Colonic mucosa (tissue), 4 donors: Measurements from ENCODE around the gene OR12D3. TPM values are rescaled to one million over a fixed set of nuclear protein-coding genes. Genes with fewer than 3 reads are reported as not detected.

ENCODE experiments used
- DNase-seq: peaks from one replicate; pipeline ENCODE4 v3.0.0-alpha.2; 2020
- H3K27ac ChIP-seq: fragments of 200-600 bp; one replicate; pipeline ENCODE4 v1.8.0; 2021
- H3K27me3 ChIP-seq: fragments of 200-600 bp; one replicate; pipeline ENCODE4 v1.8.0; 2021
- H3K36me3 ChIP-seq: fragments of 200-600 bp; one replicate; pipeline ENCODE4 v1.8.0; 2021
- H3K4me1 ChIP-seq: fragments of 200-600 bp; one replicate; pipeline ENCODE4 v1.8.0; 2021; ENCODE audit warnings: mild to moderate bottlenecking
- H3K4me3 ChIP-seq: fragments of 200-600 bp; one replicate; pipeline ENCODE4 v1.8.0; 2021
- H3K9ac ChIP-seq, 2 donors: one replicate each; pipeline ENCODE4 v1.7.0; 2013; ENCODE audit warnings: control low read depth in 2 of 2, low read depth in 2 of 2, low read length in 2 of 2
- H3K9me3 ChIP-seq: fragments of 200-600 bp; one replicate; pipeline ENCODE4 v1.8.0; 2021
- CTCF ChIP-seq: fragments of 200-600 bp; IDR thresholded peaks from one replicate; pipeline ENCODE4 v1.8.0; 2022; ENCODE audit warnings: antibody characterized with exemption, mild to moderate bottlenecking
- intact Hi-C: fragments of 100-400 bp; cut with DNase I; formaldehyde crosslinking; loops from one replicate; pipeline ENCODE4 v1.14.1; 2022
- total RNA-seq, 2 donors: library from RNA; stranded (reverse); fragmentation: NEBNext Ultra II Directional in 1 of 2; extraction: Animal tissue kit (Norgen Biotek cat#: 25700) in 1 of 2; gene quantifications; one replicate each; pipeline ENCODE4 v1.2.1, GENCODE V29; 2021
- donor health status: healthy.
- donor health status: DM: no; HTN: no; CAD: no.
- donor health status: DM: no; HTN: no; CAD: no.

The OR12D3 gene
- total RNA-seq, 2 donors from 2014 or later = not detected

GRCh38 chr6:29403801-29404200 lies 28.7 kb upstream of the OR12D3 start:
- no peak overlapping the region for H3K4me3 ChIP-seq
- H3K27me3 ChIP-seq = no peaks in the 10 kb centered on the region
- no peak for DNase-seq
- no peaks in the 10 kb centered on the region for H3K9me3 ChIP-seq
- H3K27ac ChIP-seq = no peak overlapping the region
- intact Hi-C loops = no loop called here
- H3K36me3 ChIP-seq = no peaks in the 10 kb centered on the region
- no peak overlapping the region for H3K9ac ChIP-seq
- TF ChIP-seq CTCF = no peak
- H3K4me1 ChIP-seq = no peaks in the 10 kb centered on the region

GRCh38 chr6:29399525-29399924 lies 24.4 kb upstream of the OR12D3 start:
- intact Hi-C loops = no loop called here
- Histone ChIP-seq H3K9me3 (no peaks in the 10 kb centered on the region), H3K4me3 (no peak overlapping the region), H3K27me3 (no peaks in the 10 kb centered on the region), H3K9ac (no peak overlapping the region), H3K27ac (no peak overlapping the region), H3K4me1 (no peaks in the 10 kb centered on the region), H3K36me3 (no peaks in the 10 kb centered on the region)
- no peak for TF ChIP-seq CTCF
- DNase-seq = no peak

GRCh38 chr6:29395331-29395730 lies 20.2 kb upstream of the OR12D3 start, which contains the start of gene OR12D2:
Gene OR12D2, plus strand, starts transcription at chr6:29395631. Its CDS starts 1,069 bp downstream, at chr6:29396700.
- H3K36me3 ChIP-seq = no peaks in the 10 kb centered on the region
- no peak for TF ChIP-seq CTCF
- intact Hi-C loops = no loop called here
- no peak within 1 kb of the TSS for H3K4me3 ChIP-seq
- H3K27me3 ChIP-seq = no peaks in the 10 kb centered on the region
- no peak within 1 kb of the TSS for H3K9ac ChIP-seq
- H3K9me3 ChIP-seq = no peaks in the 10 kb centered on the region
- no peaks in the 10 kb centered on the region for H3K4me1 ChIP-seq
- DNase-seq = no peak
- no peak within 1 kb of the TSS for H3K27ac ChIP-seq

- no peaks in the 10 kb centered on the region for H3K27me3 ChIP-seq
- H3K9ac ChIP-seq = no peak overlapping the region
- H3K27ac ChIP-seq = no peak overlapping the region
- no peak for TF ChIP-seq CTCF
- H3K4me1 ChIP-seq = no peaks in the 10 kb centered on the region
- H3K36me3 ChIP-seq = no peaks in the 10 kb centered on the region
- no peak for DNase-seq
- intact Hi-C loops = no loop called here
- H3K9me3 ChIP-seq = no peaks in the 10 kb centered on the region
- no peak overlapping the region for H3K4me3 ChIP-seq
Observed at GRCh38 chr6:29388533-29388932, 13.4 kb upstream of the OR12D3 start.

GRCh38 chr6:29376003-29376402 lies 912 bp upstream of the OR12D3 start:
- Histone ChIP-seq H3K36me3 (no peaks in the 10 kb centered on the region), H3K9ac (no peak overlapping the region), H3K4me1 (no peaks in the 10 kb centered on the region), H3K4me3 (no peak overlapping the region), H3K9me3 (no peaks in the 10 kb centered on the region), H3K27ac (no peak overlapping the region), H3K27me3 (no peaks in the 10 kb centered on the region)
- intact Hi-C loops = no loop called here
- no peak for TF ChIP-seq CTCF
- no peak for DNase-seq

- H3K27me3 ChIP-seq = no peaks in the 10 kb centered on the region
- no peak within 1 kb of the TSS for H3K27ac ChIP-seq
- no peak within 1 kb of the TSS for H3K9ac ChIP-seq
- H3K36me3 ChIP-seq = no peaks in the 10 kb centered on the region
- H3K4me1 ChIP-seq = no peaks in the 10 kb centered on the region
- no peak for TF ChIP-seq CTCF
- intact Hi-C loops = no loop called here
- no peak within 1 kb of the TSS for H3K4me3 ChIP-seq
- DNase-seq = no peak
- no peaks in the 10 kb centered on the region for H3K9me3 ChIP-seq
Observed at GRCh38 chr6:29368765-29369164, 6.3 kb downstream of the OR12D3 start, which contains the start of gene OR5V1. Gene OR5V1, minus strand, starts transcription at chr6:29368865. Its CDS starts 12,670 bp downstream, at chr6:29356195.
